Skin epidermis (tissue), 12 donors: ENCODE data around the gene PDE1A.
"Not testable (repeated sequence)": the region's sequence is repeated elsewhere in the genome, so short reads cannot be mapped to it uniquely, and the experiment has no call there.

ENCODE experiments used
- H3K27ac ChIP-seq, 21 experiments: fragments of 200-600 bp; sonication (generic) in 11 of 21; one replicate each; pipeline ENCODE4 v1.5.0; 2020; ENCODE audit warnings: mild to moderate bottlenecking in 3 of 21, inconsistent platforms in 2 of 21, moderate library complexity in 2 of 21
- H3K4me3 ChIP-seq, 7 experiments: fragments of 200-600 bp; sonication (generic) in 2 of 7; one replicate each; pipeline ENCODE4 v1.5.0; 2020; ENCODE audit warnings: inconsistent platforms in 2 of 7, mild to moderate bottlenecking in 2 of 7, moderate library complexity in 1 of 7

Gene PDE1A

DNA sequence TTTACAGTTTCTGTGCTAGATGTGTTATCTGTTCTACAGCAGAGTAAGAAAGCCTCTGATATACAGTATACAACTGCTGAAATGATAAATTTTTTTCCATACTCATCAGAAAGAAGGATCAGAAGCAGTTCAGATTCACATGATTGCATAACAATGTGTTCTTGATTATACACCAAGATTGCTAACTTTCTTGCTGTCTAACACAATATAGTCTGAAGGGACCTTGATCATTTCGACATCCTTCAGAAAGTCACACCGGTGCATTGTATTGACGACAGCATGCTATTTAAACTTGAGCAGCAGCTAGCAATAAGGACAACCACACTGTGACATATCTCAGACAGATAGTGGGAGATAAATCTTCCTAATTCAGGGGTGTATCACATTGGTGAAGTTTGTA, 127.2 kb downstream of the PDE1A start:
- no peak overlapping the region for H3K4me3 ChIP-seq
- no peak overlapping the region for H3K27ac ChIP-seq

DNA sequence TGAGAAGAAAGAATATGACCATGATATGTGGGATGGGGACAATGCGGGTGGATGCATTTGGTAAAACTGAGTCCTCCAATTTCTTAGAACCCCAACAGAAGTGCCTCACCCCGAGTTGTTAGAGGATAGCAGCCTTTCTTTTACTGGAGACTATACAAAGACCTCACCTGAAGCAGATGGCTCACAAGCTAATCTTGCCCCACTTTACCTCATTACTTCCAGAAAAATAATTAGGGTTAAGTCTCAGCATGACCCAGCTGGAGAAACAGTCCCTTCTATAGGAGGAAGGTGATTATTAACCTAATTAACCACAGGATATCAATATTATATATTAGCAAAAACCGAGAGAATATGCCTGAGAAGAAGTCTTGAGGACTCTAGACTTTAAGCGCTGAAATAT, 128.4 kb downstream of the PDE1A start:
- Histone ChIP-seq H3K4me3 (no peak overlapping the region), H3K27ac (no peak overlapping the region)

DNA sequence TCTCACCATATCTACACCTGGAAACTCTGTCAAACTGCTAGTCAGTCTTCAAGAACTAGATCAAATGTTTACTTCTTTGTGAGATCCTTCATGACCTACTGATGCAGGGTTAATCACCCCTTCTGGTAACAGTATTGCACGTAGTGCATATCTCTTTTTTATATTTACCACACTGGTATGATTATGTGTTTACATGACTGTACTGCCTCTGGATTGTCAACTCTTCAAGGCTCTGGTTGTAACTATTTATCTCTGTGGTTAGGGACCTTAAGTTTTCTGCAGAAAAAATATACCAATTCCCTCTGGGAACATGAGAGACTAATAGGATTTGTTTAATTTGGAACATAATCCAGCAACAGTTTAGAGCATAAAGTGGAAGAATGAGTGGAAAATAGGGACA, 135.5 kb downstream of the PDE1A start:
- H3K27ac ChIP-seq, result no peak overlapping the region
- no peak overlapping the region for H3K4me3 ChIP-seq

DNA sequence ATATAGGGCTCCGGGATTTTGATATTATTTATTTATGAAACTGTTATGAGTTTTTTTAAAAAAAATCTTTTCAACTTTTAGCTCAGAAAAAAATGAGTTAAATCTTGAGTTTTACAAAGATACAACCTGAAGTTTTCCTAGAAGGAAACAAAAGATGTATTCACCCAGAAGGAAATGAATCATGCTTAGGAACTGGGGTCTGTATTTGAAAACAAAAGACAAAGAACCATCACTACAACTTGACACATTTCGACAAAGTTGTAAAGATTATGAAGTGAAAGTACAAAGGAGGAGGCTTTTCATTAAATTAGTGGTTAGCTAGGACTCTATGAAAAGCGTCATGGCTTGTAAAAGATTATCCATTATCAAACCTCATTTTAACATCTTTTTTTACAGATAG, 143.3 kb downstream of the PDE1A start:
- Histone ChIP-seq H3K27ac (no peak overlapping the region), H3K4me3 (no peak overlapping the region)

DNA sequence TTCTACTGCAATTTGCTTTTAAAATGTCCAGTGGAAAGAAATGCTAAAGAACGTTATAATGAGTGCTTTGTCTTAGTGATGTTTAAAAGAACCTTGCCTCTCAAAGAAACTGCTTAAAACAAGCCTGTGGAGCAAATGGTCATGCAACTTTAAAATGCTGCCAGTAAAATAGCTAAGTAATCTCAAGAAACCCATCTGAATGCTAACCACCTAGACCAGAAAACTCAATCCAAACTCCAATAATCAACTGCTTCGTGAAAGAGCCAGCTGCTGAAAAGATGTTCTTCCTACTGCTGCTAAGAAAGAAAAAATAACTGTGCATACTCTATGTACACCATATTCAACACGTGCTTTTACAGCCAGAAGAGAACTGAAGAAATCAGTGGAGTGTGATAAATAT, 145.6 kb downstream of the PDE1A start:
- Histone ChIP-seq H3K4me3 (no peak overlapping the region), H3K27ac (no peak overlapping the region)

DNA sequence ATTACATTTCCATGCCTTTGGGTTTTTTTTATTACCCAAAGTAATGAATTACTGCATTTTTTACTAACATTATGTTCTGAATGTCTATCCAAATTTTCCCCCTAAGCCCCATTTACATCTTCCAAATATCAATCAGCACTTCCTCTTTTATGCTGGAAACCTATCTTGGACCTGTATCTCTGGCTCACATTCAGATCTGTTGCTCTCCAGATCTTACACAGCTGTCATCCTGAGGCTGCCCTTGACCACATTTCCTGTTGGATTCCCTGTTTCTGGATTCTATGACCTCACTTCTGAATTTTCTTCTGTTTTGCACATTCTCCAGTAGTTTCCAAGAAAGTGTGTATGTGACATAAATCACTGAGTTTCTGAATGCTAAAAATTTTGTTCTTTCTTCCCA, 146.7 kb downstream of the PDE1A start:
- Histone ChIP-seq H3K4me3 (no peak overlapping the region), H3K27ac (no peak overlapping the region)

DNA sequence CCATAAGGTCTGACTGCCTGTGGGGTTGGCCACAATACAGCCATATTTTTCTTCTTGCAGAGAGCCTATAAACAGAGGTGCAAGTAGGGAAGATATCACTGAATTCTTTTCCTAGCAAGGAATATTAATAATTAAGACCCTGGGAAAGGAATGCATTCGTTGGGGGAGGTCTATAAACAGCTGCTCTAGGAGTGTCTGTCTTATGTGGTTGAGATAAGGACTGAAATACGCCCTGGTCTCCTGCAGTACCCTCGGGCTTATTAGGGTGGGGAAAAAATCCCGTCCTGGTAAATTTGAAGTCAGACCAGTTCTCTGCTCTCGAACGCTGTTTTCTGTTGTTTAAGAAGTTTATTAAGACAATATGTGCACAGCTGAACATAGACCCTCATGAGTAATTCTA, 150.2 kb downstream of the PDE1A start:
- not testable (repeated sequence) for H3K27ac ChIP-seq, H3K4me3 ChIP-seq

DNA sequence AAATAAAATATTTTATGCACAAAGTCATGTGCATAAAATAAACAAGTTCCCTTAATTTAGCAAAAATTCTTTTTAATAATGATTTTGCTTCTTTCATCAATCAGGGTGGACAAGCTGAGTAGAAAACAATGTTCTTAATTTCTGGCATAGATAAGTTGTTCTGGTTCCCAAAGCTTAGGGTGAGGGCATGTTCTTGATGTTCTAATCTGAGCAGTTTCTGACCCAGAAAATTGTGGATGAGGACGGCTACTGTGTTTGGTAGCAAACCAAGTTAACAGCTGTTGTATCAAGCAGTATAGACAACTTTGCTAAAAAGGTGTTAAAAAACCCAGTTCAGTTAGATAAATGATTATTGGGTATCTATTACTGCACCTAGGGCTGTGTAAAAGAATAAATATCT, 158.9 kb downstream of the PDE1A start:
- no peak overlapping the region for H3K4me3 ChIP-seq
- no peak overlapping the region for H3K27ac ChIP-seq

DNA sequence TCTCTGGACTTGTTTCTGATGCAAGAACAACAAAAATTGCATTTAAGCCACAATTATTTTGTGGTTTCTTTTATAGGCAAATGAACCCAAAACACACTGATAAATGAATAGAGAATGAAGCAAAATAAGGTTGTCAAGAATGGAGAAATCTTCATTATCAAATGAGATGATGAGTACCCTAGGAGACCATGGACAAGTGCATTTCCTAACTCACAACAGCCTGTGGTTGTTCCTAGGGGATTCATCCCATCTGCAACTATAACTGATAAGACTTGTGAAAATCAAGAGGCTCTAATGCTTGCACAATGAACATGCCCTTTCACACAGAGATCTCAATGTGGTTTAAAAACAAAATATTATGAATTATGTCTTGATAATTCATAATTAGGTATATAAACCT, 159.9 kb downstream of the PDE1A start:
- Histone ChIP-seq H3K27ac (no peak overlapping the region), H3K4me3 (no peak overlapping the region)

DNA sequence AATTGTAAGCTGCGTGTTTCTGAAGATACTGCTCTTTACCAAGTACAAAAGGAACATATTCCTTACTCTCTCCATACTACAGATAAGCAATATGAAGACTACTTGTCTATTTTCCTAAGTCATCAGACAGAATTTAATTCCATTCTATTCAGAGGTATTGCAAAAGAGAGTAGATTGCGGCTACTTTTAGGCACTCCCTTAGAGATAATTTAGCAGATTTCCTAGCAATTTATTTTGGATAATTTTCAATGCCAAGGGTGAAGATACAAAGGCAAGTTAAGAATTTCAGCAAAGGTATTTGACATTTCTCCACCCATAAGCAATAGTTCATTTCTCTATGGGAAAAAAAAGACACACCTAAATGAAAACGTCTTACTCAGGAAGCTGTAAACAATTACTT, 161.1 kb downstream of the PDE1A start:
- no peak overlapping the region for H3K4me3 ChIP-seq
- H3K27ac ChIP-seq, result no peak overlapping the region

DNA sequence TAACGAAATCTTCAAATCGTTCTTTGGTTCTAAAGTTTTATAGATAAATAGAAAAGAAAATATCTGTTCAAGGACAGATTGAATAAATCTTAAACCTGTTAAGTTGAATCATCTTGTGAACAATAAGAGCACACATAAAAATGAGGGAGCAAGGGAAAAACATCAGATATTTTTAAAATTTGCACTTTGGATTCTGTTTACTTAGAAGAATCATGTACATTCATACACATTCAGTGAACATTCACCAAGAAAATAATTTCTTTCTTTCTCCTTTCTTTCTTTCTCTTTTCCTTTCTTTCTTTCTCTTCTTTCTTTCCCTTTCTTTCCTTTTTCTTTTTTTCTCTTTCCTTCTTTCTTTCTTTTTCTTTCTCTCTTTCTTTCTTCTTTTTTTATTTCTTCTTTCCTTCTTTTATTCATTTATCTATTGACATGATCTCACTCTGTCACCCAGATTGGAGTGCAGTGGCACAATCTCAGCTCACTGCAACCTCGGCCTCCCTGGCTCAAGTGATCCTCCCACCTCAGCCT, 164.9 kb downstream of the PDE1A start:
- Histone ChIP-seq H3K4me3 (no peak overlapping the region), H3K27ac (no peak overlapping the region)

DNA sequence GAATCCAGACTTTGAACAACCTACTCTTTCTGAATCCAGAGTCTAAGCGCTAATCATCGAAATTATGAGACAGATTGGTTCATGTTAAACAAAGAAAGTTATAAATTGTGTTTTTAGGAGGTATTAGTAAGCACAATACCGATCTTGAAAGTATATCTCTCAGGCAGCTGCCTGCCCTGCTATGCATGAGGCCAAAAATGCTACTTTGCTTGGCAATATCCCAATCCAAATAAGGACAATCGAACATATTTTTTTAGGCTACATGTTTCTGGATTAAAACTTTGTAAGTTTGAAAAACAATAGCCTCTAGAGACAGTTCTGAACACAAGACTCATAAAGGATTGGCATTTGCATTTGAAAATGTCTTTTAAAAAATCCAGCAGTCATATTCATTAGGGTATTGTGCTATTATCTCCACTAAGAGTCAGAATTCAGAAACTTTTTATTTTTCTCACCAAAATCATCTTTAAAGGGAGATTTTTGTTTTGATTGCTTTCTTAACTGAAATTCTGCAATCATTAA, 167.1 kb downstream of the PDE1A start:
- Histone ChIP-seq H3K4me3 (no peak overlapping the region), H3K27ac (no peak overlapping the region)

DNA sequence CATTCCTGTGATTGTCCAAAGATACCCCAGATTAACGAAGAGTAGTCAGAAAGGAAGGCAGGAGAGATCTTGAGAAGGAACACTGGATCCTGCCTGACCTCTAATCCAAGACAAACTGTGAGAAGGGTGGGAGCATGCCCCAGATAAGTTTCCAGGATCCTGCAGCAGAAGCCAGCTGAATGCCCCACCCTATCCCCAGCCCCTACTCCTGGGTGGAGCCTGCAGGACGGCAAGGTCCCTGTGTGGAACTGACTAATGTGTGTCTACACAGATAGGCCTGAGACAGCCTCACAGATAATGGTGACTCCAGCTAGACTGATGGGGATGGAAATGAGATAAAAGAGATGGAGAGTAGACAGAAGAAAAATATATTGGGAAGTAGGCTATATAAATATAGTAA, 174.3 kb downstream of the PDE1A start:
- Histone ChIP-seq H3K27ac (no peak overlapping the region), H3K4me3 (no peak overlapping the region)

DNA sequence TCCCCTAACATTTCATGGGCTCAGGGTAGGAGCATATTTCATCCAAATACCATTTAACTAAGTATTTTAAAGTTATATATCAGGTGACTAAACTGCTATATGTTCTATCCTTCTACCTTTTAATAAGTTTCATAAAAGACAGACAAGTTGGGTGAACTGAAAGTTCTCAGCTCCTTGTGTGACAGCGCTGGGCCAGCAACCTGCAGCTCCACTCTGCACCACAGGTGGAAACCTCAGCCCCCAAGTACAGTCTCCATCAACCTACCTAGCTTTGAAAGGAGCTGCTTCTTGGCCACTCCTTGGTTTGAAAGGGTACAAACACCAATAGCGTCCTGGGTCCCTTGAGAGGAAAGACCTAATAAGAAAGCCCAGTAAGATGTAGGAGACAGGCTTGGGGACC, 177.9 kb downstream of the PDE1A start:
- H3K27ac ChIP-seq, result no peak overlapping the region
- H3K4me3 ChIP-seq, result no peak overlapping the region

DNA sequence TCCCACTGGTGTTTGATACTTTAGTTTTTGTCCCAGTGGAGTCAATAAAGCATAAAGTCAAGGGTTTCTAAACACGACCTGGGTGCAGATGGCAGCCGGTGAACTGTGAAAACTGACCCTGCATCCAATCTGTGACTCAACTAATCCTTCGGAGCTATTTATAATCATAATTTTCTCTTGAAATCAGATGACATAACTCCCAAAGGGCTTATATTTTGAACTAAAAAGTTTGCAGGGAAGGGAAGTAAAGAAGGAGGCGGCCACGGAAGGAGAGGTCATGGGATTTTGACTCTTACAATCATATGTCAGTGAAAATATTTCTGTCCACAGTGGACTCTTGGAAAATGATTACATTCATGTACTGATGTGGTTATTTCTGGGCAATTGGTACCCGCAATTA, 178.5 kb downstream of the PDE1A start:
- Histone ChIP-seq H3K27ac (no peak overlapping the region), H3K4me3 (no peak overlapping the region)

DNA sequence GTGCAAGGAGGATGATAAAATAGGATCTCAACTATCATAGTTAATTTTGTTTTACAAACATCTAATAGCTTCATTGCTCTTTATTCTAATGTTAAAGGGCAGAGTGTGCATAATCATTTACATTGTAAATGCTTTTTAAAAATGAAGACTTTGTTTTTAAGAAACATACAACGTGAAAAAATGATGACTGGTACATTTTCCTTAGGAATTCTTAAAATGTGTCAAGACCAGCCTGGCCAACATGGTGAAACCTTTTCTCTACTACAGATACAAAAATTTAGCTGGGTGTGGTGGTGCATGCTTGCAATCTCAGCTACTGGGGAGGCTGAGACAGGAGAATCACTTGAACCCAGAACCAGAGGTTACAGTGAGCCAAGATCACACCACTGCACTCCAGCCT, 179.0 kb downstream of the PDE1A start:
- H3K27ac ChIP-seq, result no peak overlapping the region
- H3K4me3 ChIP-seq, result no peak overlapping the region

DNA sequence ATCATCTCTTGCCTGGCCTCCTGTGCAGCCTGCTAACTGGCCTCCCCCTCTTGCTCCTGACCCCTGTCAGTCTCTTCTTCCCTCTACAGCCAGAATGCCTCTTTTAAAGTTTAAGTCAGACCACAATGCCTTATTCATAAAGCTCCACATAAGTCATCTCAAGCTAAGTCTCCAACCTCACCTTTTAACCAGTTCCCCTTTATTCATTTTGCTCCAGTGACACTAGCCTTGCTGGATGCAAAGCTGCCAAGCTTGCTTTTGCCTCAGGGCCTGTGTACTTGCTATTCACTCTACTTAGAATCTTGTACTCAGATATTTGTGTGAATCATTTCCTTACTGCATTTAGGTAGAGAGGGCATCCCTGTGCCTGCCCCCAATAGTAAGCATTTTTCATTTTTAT, 180.9 kb downstream of the PDE1A start:
- Histone ChIP-seq H3K27ac (no peak overlapping the region), H3K4me3 (no peak overlapping the region)

DNA sequence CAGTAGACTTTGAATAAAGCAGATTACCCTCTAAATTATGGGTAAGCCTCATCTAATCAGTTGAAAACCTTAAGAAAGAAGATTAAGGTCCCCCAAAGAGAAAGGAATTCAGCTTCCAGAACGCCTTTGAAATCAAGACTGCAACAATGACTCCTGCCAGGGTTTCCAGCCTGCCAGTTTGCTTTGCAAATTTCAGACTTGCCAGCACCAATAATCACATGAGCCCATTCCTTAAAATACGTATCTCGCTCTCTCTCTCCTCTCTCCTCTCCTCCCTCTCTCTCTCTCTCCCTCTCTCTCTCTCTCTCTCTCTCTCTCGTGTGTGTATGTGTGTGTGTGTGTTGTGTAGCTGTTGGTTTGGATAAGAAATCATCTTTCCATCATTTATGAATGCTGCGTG, 184.2 kb downstream of the PDE1A start:
- Histone ChIP-seq H3K4me3 (no peak overlapping the region), H3K27ac (no peak overlapping the region)

DNA sequence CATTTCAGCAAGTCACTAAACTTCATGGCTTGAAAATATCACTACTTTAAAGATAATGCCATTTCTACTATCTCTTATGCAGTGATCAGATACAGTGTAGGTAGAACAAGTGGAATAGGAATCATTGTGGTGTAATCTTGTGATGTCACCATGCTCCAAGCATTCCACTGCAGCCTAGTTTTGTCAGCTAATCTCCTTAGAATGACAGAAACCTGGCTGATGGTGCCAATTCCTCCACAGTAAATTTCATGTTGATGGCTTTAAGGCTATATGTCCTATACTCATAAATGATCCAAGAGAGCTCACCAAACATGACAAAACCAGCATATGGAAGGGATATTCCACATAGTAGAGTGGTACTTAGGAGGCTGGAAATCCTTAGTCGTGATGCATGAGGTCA, 184.9 kb downstream of the PDE1A start:
- no peak overlapping the region for H3K27ac ChIP-seq
- H3K4me3 ChIP-seq, result no peak overlapping the region

DNA sequence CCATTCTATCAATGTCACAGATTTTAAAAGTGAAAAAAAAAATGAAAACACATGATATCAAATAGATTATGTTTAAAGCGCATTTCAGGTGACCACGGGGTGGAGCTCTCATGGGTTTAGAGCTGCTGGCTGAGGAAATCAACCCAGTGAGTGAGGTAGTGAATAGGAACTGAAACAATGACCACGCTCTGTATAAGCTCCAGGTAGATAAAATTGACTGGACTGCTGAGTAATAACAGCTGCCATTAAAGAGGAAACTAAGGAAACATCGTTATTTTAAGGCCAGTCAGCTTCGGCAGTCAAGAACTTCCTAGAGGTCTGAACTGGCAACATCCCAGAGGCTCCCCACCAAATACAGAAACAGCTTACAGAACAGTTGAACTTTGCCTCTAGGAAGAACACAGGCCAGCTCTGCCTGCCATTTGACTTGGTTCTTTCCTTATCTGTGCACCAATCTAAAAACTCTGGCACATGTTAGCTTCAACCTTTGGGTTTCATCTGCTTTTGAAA, 185.9 kb downstream of the PDE1A start:
- Histone ChIP-seq H3K4me3 (no peak overlapping the region), H3K27ac (no peak overlapping the region)

DNA sequence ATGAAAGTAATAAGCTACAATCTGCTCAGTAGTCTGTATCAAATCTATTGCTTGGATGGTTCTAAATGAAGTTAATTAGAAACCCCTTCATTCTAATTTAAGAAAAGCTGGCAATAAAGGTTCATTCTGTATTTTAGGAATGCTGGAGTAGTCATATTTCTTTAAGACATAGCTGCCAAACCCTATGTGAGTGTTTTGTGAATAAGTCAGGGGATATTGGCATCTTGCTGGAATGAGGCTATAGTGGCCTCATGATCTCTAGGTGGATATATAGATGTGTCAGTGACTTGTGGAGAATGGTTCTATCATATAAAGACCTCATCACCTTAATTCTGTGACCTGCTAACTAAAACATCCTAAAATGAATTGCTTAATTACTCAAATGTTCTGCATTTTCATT, 196.3 kb downstream of the PDE1A start:
- no peak overlapping the region for H3K27ac ChIP-seq
- no peak overlapping the region for H3K4me3 ChIP-seq

DNA sequence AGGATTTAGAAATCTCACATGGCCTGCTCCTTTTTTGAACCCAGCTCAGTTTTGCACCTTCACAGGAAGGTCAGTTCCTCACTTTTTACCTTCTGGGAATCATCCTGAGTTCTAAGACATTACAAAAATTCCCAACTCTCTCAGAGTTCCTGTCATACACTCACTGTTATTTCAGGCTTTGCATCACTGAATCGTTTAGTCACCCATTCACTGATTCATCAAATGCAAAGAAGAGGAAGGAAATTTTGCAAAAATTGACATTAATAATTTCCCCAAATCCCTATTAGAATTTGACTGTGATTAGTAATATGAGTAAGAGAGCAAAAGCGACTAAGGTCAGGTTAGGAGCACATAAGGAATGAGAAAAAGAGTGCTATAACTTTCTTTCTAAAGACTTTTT, 197.5 kb downstream of the PDE1A start:
- H3K4me3 ChIP-seq, result no peak overlapping the region
- H3K27ac ChIP-seq, result no peak overlapping the region
